HG03558 (cell line): Measurements from ENCODE around the gene LMX1B.
"Not testable (repeated sequence)": the region's sequence is repeated elsewhere in the genome, so short reads cannot be mapped to it uniquely, and the experiment has no call there.

ENCODE experiments used
- ATAC-seq: cut with Tn5 transposase; IDR thresholded peaks from one replicate; pipeline ENCODE4 v1.9.1; 2021; ENCODE audit warnings: moderate number of reproducible peaks; ENCODE audit not compliant: unreplicated experiment; ENCODE audit errors: extremely low read depth

LMX1B gene

GRCh38 chr9:126613651-126614050 lies at the start of gene LMX1B:
LMX1B (plus strand) TSS chr9:126613928; CDS start chr9:126614450, 522 bp downstream.
- ATAC-seq, result no peak

GRCh38 chr9:126564128-126564527 lies 49.6 kb upstream of the LMX1B start:
- no peak for ATAC-seq

GRCh38 chr9:126564716-126565115 lies 49.0 kb upstream of the LMX1B start:
- no peak for ATAC-seq

- no peak for ATAC-seq
Observed at GRCh38 chr9:126565336-126566128, 48.2 kb upstream of the LMX1B start.

- no peak for ATAC-seq
Observed at GRCh38 chr9:126569036-126569435, 44.7 kb upstream of the LMX1B start.

GRCh38 chr9:126578029-126578428 lies 35.7 kb upstream of the LMX1B start:
- ATAC-seq, result no peak

GRCh38 chr9:126580319-126580718 lies 33.4 kb upstream of the LMX1B start:
- ATAC-seq, result not testable (repeated sequence)

- ATAC-seq, result no peak
Observed at GRCh38 chr9:126581893-126582292, 31.8 kb upstream of the LMX1B start.

GRCh38 chr9:126582427-126582826 lies 31.3 kb upstream of the LMX1B start:
- no peak for ATAC-seq

- ATAC-seq, result no peak
Observed at GRCh38 chr9:126583144-126583760, 30.5 kb upstream of the LMX1B start.

GRCh38 chr9:126584611-126585010 lies 29.1 kb upstream of the LMX1B start:
- ATAC-seq, result no peak

GRCh38 chr9:126586236-126586635 lies 27.5 kb upstream of the LMX1B start:
- no peak for ATAC-seq

- ATAC-seq, result no peak
Observed at GRCh38 chr9:126587187-126588185, 26.2 kb upstream of the LMX1B start.

- no peak for ATAC-seq
Observed at GRCh38 chr9:126588491-126589168, 25.1 kb upstream of the LMX1B start.

GRCh38 chr9:126589349-126589748 lies 24.4 kb upstream of the LMX1B start:
- ATAC-seq, result no peak

- ATAC-seq, result no peak
Observed at GRCh38 chr9:126591083-126591482, 22.6 kb upstream of the LMX1B start.

GRCh38 chr9:126591922-126592321 lies 21.8 kb upstream of the LMX1B start:
- no peak for ATAC-seq

- ATAC-seq, result no peak
Observed at GRCh38 chr9:126592461-126592860, 21.3 kb upstream of the LMX1B start.

GRCh38 chr9:126595982-126596381 lies 17.7 kb upstream of the LMX1B start:
- no peak for ATAC-seq

- no peak for ATAC-seq
Observed at GRCh38 chr9:126599047-126599650, 14.6 kb upstream of the LMX1B start.
